GM12878 (cell line): ENCODE measurements around the gene RPL37. TPM values are rescaled to one million over a fixed set of nuclear protein-coding genes. Genes with fewer than 3 reads are reported as not detected.

Experiments used
- ATAC-seq: fragments of 200-7000 bp; cut with Tn5 transposase; 3 replicates; pipeline ENCODE4 v1.9.1; 2020; ENCODE audit warnings: mild to moderate bottlenecking, moderate library complexity
- BruUV-seq: library from RNA; stranded (reverse); fragments of 400-500 nt; replicated peaks from 2 replicates; lab custom pipeline; 2021; lab: Mats Ljungman, UMichigan
- CTCF ChIA-PET: fragments of 300-600 bp; sonication (Branson Sonifier 250); formaldehyde crosslinking; extraction: SDS; loops from one replicate; lab custom pipeline; 2021; ENCODE audit warnings: inconsistent platforms; lab: Yijun Ruan, JAX
- POLR2A ChIA-PET: fragments of 350-600 bp; formaldehyde crosslinking; extraction: SDS; loops from one replicate; lab custom pipeline; 2021; ENCODE audit warnings: inconsistent platforms; lab: Charles Lee
- RAD21 ChIA-PET: fragments of 300-600 bp; sonication (Branson Sonifier 250); formaldehyde crosslinking; loops from one replicate; lab custom pipeline; 2023; ENCODE audit warnings: antibody characterized with exemption; ENCODE audit not compliant: unreplicated experiment; lab: Charles Lee
- SMC1A ChIA-PET: fragments of 300-600 bp; sonication (Branson Sonifier 250); formaldehyde crosslinking; loops from one replicate; lab custom pipeline; 2023; ENCODE audit not compliant: unreplicated experiment, uncharacterized antibody; lab: Charles Lee
- DNase-seq: peaks from one replicate; pipeline ENCODE4 v3.0.0-alpha.2; 2011; ENCODE audit warnings: low read depth, low spot score
- FAIRE-seq: peaks from 3 replicates; lab custom pipeline; 2011; peaks lifted over from hg19 to GRCh38; lab: Jason Lieb, UNC
- H2AFZ ChIP-seq: 2 replicates; pipeline ENCODE4 v1.6.0; 2011; ENCODE audit warnings: low read depth, low read length, control low read depth; ENCODE audit not compliant: control insufficient read depth
- H3K27ac ChIP-seq: 2 replicates; pipeline ENCODE4 v1.5.1; 2011; ENCODE audit warnings: control low read depth; ENCODE audit not compliant: control insufficient read depth, insufficient read depth
- H3K27me3 ChIP-seq, 2 experiments: replicated peaks in 1 of 2; 2 replicates each; pipeline versions ENCODE4 v1.6.0 to v1.6.1; 2011; ENCODE audit warnings: low read length in 1 of 2; ENCODE audit not compliant: control insufficient read depth in 2 of 2, insufficient read depth in 2 of 2
- H3K36me3 ChIP-seq, 2 experiments: 2 replicates each; pipeline ENCODE4 v1.5.1; 2011; ENCODE audit warnings: low read length in 1 of 2; ENCODE audit not compliant: control insufficient read depth in 2 of 2, insufficient read depth in 2 of 2
- H3K4me1 ChIP-seq: 2 replicates; pipeline ENCODE4 v1.6.1; 2011; ENCODE audit warnings: mild to moderate bottlenecking, low read length, moderate library complexity, mixed read lengths; ENCODE audit not compliant: control insufficient read depth, insufficient read depth
- H3K4me2 ChIP-seq: 2 replicates; pipeline ENCODE4 v1.6.0; 2011; ENCODE audit warnings: control low read depth; ENCODE audit not compliant: control insufficient read depth, insufficient read depth
- H3K4me3 ChIP-seq: fragments of 200-600 bp; sonication (generic); 2 replicates; pipeline ENCODE4 v1.5.1; 2016
- H3K79me2 ChIP-seq: 2 replicates; pipeline ENCODE4 v1.6.0; 2011; ENCODE audit warnings: low read length; ENCODE audit not compliant: control insufficient read depth, insufficient read depth
- H3K9ac ChIP-seq: 2 replicates; pipeline ENCODE4 v1.8.0; 2011; ENCODE audit warnings: low read length, control low read depth, mixed read lengths; ENCODE audit not compliant: control insufficient read depth, insufficient read depth
- H3K9me3 ChIP-seq: replicated peaks from 3 replicates; pipeline ENCODE4 v1.5.1; 2011; ENCODE audit warnings: mild to moderate bottlenecking, low read length; ENCODE audit not compliant: control insufficient read depth, insufficient read depth
- H4K20me1 ChIP-seq: 2 replicates; pipeline ENCODE4 v1.6.0; 2011; ENCODE audit not compliant: control insufficient read depth, insufficient read depth
- POU2F2 ChIP-seq: IDR thresholded peaks from 3 replicates; pipeline ENCODE4 v1.6.1; 2011; ENCODE audit warnings: low read depth, mild to moderate bottlenecking, low read length, borderline replicate concordance
- WGBS: methylation state at CpG from one replicate; pipeline ENCODE4 v1.1.6; 2016; ENCODE audit warnings: low lambda C conversion rate; ENCODE audit not compliant: insufficient replicate concordance, insufficient coverage; ENCODE audit errors: missing lambda C conversion rate; 5-methylcytosine and 5-hydroxymethylcytosine counted together
- in situ Hi-C: fragments of 300-500 bp; cut with MboI; formaldehyde crosslinking; loops from 9 replicates; pipeline ENCODE4 v1.14.3; 2018; ENCODE audit warnings: mixed read lengths
- intact Hi-C: fragments of 100-400 bp; cut with micrococcal nuclease; formaldehyde crosslinking; loops from one replicate; pipeline ENCODE4 v1.14.2; 2022; ENCODE audit not compliant: unreplicated experiment
- polyA plus RNA-seq, 11 experiments: library from polyadenylated mRNA; depleted of rRNA in 4 of 11; unstranded in 6 of 11; stranded (reverse) in 5 of 11; fragments of >200 nt; fragmentation: Nextera tagmentation in 4 of 11; fragmentation: Illumina TruSeq in 1 of 11; extraction: Ambion mirVana in 4 of 11; extraction: Trizol in 1 of 11; gene quantifications; 1 replicate in 1 of 11; 2 replicates in 10 of 11; pipeline versions ENCODE4 v1.2.1 to v1.2.3, GENCODE V29; 2011 to 2016; ENCODE audit warnings: inconsistent platforms in 2 of 11, missing spikeins in 2 of 11, low read depth in 1 of 11
- total RNA-seq, 4 experiments: library from RNA; depleted of rRNA in 3 of 4; stranded (reverse); fragments of >200 nt in 3 of 4; fragmentation: Illumina TruSeq in 1 of 4; extraction: Trizol in 1 of 4; gene quantifications; 2 replicates each; pipeline versions ENCODE4 v1.2.1 to v1.2.3, GENCODE V29; 2013 to 2021
- TF ChIP-seq, protein P1 (sequence below): IDR thresholded peaks from 2 replicates; pipeline ENCODE4 v1.6.1; 2011; ENCODE audit warnings: mild to moderate bottlenecking, low read depth, low read length, moderate library complexity; ENCODE audit not compliant: insufficient replicate concordance
- TF ChIP-seq, protein P2 (sequence below): fragments of 450-650 bp; IDR thresholded peaks from 2 replicates; pipeline ENCODE4 v1.6.1; 2018; ENCODE audit warnings: mild to moderate bottlenecking, low read depth, moderate library complexity; ENCODE audit not compliant: partially characterized antibody

RPL37 gene
- total and polyA plus RNA-seq, 10 of the 15 experiments (the other 5 are each of a cell fraction or from before 2014, with no cell fraction given), result 1,697 to 6,216 (median 3,013) TPM

DNA sequence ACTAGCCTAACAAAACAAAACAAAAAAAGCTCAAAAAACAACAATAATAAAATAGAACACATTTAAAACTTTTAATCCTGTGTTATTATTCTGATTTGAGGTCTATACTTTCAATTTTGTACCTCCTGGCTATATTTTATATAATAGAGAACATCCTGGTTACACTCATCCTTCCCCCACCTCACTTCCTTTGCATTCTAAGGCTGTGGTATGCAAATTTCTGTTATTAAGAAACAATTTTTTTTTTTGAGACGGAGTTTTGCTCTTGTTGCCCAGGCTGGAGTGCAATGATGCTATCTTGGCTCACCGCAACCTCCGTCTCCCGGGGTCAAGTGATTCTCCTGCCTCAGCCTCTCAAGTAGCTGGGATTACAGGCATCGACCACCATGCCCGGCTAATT lies 3.1 kb upstream of the RPL37 start:
- Histone ChIP-seq H4K20me1 (no peaks in the 10 kb centered on the region), H3K4me3 (no peak overlapping the region), H3K9me3 (no peaks in the 10 kb centered on the region), H3K79me2 (peaks cover 20% of the 10 kb centered on the region), H3K4me2 (no peak overlapping the region), H3K36me3 (peaks cover 2 to 7% of the 10 kb centered on the region in 2 experiments; a peak in 3 of 4 replicates), H2AFZ (no peak overlapping the region), H3K27me3 (no peaks in the 10 kb centered on the region), H3K27ac (no peak overlapping the region), H3K9ac (no peak overlapping the region), H3K4me1 (0 out of 2 replicates have a peak, but pooled peaks cover under 1% of the 10 kb centered on the region)
- ChIA-PET SMC1A (no interaction called here), POLR2A (no interaction called here), CTCF (no interaction called here), RAD21 (no interaction called here)
- DNase-seq (no peak), FAIRE-seq (no peak), ATAC-seq (no peak)
- intact Hi-C loops (loop anchor here (10.0 kb wide), 1 partner anchor 353 kb away; no protein-coding TSS in a partner anchor), in situ Hi-C loops (loop anchor here (5.0 to 10.0 kb wide), 3 partner anchors 81 to 1763 kb away; partner anchors contain the start of genes RICTOR and TTC33)
- TF ChIP-seq POU2F2, result 0 out of 3 replicates have a peak, but pooled peaks have one; percentile 19
- TF ChIP-seq, protein P1, sequence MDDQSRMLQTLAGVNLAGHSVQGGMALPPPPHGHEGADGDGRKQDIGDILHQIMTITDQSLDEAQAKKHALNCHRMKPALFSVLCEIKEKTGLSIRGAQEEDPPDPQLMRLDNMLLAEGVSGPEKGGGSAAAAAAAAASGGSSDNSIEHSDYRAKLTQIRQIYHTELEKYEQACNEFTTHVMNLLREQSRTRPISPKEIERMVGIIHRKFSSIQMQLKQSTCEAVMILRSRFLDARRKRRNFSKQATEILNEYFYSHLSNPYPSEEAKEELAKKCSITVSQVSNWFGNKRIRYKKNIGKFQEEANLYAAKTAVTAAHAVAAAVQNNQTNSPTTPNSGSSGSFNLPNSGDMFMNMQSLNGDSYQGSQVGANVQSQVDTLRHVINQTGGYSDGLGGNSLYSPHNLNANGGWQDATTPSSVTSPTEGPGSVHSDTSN, result no peak
- TF ChIP-seq, protein P2, sequence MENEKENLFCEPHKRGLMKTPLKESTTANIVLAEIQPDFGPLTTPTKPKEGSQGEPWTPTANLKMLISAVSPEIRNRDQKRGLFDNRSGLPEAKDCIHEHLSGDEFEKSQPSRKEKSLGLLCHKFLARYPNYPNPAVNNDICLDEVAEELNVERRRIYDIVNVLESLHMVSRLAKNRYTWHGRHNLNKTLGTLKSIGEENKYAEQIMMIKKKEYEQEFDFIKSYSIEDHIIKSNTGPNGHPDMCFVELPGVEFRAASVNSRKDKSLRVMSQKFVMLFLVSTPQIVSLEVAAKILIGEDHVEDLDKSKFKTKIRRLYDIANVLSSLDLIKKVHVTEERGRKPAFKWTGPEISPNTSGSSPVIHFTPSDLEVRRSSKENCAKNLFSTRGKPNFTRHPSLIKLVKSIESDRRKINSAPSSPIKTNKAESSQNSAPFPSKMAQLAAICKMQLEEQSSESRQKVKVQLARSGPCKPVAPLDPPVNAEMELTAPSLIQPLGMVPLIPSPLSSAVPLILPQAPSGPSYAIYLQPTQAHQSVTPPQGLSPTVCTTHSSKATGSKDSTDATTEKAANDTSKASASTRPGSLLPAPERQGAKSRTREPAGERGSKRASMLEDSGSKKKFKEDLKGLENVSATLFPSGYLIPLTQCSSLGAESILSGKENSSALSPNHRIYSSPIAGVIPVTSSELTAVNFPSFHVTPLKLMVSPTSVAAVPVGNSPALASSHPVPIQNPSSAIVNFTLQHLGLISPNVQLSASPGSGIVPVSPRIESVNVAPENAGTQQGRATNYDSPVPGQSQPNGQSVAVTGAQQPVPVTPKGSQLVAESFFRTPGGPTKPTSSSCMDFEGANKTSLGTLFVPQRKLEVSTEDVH, result no peak
- BruUV-seq, result no TSS peak
- 84% methylated on average over 6 of the region's 6 CpGs for WGBS
